Fibroblast of the aortic adventitia (primary cell): Measurements from ENCODE around the gene CHST7. TPM values are rescaled to one million over a fixed set of nuclear protein-coding genes. Genes with fewer than 3 reads are reported as not detected.

Experiments used
- DNase-seq: peaks from one replicate; pipeline ENCODE4 v3.0.0-alpha.2; 2010; ENCODE audit warnings: low read depth
- H3K4me3 ChIP-seq: 2 replicates; pipeline ENCODE4 v1.5.1; 2011; ENCODE audit warnings: low read depth, mild to moderate bottlenecking, control low read depth, low read length, moderate library complexity
- CTCF ChIP-seq: IDR thresholded peaks from 2 replicates; pipeline ENCODE4 v1.5.1; 2011; ENCODE audit warnings: mild to moderate bottlenecking, low read length, control low read depth, inconsistent platforms; ENCODE audit not compliant: insufficient read depth
- total RNA-seq: library from RNA; depleted of rRNA; stranded (reverse); fragments of >200 nt; gene quantifications from 2 replicates; pipeline ENCODE4 v1.2.3, GENCODE V29; 2012; ENCODE audit warnings: low replicate concordance

CHST7 gene
- total RNA-seq, 1 donor: 6.0 TPM

GRCh38 chrX:46620505-46620904 lies 46.9 kb downstream of the CHST7 start:
- TF ChIP-seq CTCF: no peak
- H3K4me3 ChIP-seq: no peak overlapping the region
- DNase-seq: no peak

- H3K4me3 ChIP-seq: no peak overlapping the region
- no peak for DNase-seq
- TF ChIP-seq CTCF: no peak
These were observed 48.0 kb downstream of the CHST7 start for GRCh38 chrX:46621572-46621971.

GRCh38 chrX:46624090-46624786 lies 50.7 kb downstream of the CHST7 start:
- no peak for TF ChIP-seq CTCF
- H3K4me3 ChIP-seq: no peak overlapping the region
- no peak for DNase-seq

- no peak for TF ChIP-seq CTCF
- no peak for DNase-seq
- H3K4me3 ChIP-seq: no peak overlapping the region
These were observed 53.0 kb downstream of the CHST7 start for GRCh38 chrX:46626566-46626965.

GRCh38 chrX:46627062-46627461 lies 53.5 kb downstream of the CHST7 start:
- TF ChIP-seq CTCF: no peak
- H3K4me3 ChIP-seq: no peak overlapping the region
- DNase-seq: no peak

GRCh38 chrX:46627711-46628419 lies 54.3 kb downstream of the CHST7 start:
- DNase-seq: no peak
- no peak for TF ChIP-seq CTCF

More at GRCh38 chrX:46627711-46628419, 54.3 kb downstream of the CHST7 start:
- no peak overlapping the region for H3K4me3 ChIP-seq
